HG02970 (cell line): ENCODE data around the gene KIF4B.
A peak's percentile ranks its signal among the peaks of the same experiment; 100 is the strongest.
"Not testable (repeated sequence)": the region's sequence is repeated elsewhere in the genome, so short reads cannot be mapped to it uniquely, and the experiment has no call there.

Experiments used
- ATAC-seq: cut with Tn5 transposase; IDR thresholded peaks from one replicate; pipeline ENCODE4 v1.9.1; 2021; ENCODE audit warnings: mild to moderate bottlenecking, moderate library complexity, moderate number of reproducible peaks; ENCODE audit not compliant: unreplicated experiment, low FRiP score

The KIF4B gene

DNA sequence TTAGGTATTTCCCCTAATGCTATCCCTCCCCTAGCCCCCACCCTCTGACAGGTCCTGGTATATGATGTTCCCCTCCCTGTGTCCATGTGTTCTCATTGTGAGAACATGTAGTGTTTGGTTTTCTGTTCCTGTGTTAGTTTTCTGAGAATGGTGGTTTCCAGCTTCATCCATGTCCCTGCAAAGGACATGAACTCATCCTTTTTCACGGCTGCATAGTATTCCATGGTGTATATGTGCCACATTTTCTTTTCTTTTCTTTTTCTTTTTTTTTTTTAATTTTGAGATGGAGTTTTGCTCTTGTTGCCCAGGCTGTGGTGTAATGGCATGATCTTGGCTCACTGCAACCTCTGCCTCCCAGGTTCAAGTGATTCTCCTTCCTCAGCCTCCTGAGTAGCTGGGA lies 7.3 kb upstream of the KIF4B start:
- not testable (repeated sequence) for ATAC-seq

DNA sequence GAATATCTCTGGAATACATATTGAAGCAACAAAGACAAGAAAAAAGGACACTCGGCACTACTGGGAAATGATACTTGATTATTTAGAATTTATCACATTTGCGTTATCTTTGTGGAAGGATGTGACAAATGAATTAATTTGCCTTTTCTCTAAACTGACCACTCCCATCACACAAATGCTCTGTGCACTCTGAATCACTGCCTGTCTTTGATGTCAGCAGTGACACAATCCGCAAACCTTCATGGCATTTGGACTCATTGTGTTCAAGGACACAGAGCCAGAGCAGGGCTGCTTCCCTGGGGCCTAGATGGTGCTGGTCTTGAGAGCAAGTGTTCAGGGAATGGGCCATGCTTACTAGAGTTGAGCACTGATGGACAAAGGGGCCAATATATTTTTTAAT lies 4.9 kb upstream of the KIF4B start:
- ATAC-seq: no peak

- ATAC-seq: no peak
Measured at GRCh38 chr5:155010881-155011280, 2.7 kb upstream of the KIF4B start.

DNA sequence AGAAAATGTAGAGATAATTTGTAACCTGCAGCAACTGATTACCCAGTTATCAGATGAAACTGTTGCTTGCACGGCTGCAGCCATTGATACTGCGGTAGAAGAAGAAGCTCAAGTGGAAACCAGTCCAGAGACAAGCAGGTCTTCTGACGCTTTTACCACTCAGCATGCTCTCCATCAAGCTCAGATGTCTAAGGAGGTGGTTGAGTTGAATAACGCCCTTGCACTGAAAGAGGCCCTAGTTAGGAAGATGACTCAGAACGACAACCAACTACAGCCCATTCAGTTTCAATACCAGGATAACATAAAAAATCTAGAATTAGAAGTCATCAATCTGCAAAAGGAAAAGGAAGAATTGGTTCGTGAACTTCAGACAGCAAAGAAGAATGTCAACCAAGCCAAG lies 1.7 kb downstream of the KIF4B start:
- no peak for ATAC-seq

GRCh38 chr5:155017610-155018009 lies 4.1 kb downstream of the KIF4B start:
- peak; percentile 77 for ATAC-seq

GRCh38 chr5:155019601-155020226 lies 6.2 kb downstream of the KIF4B start:
- ATAC-seq: no peak

DNA sequence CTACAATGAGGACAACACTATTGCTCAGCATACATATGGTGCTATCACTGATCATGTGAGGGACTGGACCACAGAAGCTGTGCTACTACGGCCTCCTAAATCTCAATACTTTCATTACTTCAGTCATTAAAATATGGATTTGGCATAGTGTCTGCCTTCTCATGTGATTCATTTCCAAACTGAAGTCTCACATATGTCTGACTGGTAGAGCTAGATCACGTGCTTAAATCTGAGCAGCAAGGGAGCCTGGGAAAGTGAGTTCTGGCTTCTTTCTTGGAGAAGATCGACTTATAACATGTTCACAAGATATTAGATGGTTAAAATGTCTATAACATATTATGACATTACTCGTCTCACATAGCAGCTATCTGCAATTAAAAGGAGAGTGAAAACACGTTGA lies 8.3 kb downstream of the KIF4B start:
- no peak for ATAC-seq

GRCh38 chr5:155023320-155023719 lies 9.8 kb downstream of the KIF4B start:
- ATAC-seq: no peak

GRCh38 chr5:155024015-155024414 lies 10.5 kb downstream of the KIF4B start:
- no peak for ATAC-seq

DNA sequence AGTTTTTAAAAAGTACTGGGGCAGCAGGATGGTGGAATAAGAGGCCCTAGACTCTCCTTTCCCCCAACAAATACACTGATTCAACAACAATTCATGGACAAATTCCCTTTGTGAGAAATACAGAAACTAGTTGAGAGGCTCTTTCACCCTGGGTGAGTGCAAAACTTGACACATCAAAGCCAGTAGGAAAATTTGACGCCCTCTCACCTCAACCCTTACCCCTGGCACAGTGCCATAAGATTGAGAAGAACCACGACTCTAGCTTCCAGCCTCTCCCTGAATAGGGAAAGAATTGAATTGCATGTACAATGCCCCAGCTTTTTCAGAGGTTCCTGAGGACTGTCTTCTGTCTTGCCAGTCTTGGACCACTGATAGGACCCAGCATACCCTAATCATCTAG lies 12.3 kb downstream of the KIF4B start:
- no peak for ATAC-seq

- ATAC-seq: no peak
Measured at GRCh38 chr5:155027993-155028629, 14.6 kb downstream of the KIF4B start.

DNA sequence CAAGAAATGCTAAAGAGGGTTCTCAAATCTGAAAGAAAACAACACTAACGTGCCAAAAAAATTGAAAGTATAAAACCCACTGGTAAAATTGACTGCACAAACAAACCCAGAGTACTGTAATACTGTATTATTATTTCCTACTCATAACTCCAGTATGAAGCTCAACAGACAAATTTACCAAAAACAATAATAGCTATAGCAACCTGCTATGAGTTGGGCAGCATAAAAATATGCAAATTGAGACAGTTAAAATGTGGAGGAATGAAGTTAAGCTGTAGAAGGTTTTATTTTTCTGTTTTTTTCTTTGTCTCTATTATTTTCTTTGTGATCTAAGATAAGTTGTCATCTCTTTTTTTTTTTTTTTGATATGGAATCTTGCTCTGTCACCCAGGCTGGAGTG lies 15.7 kb downstream of the KIF4B start:
- ATAC-seq: no peak

GRCh38 chr5:155034145-155034744 lies 20.7 kb downstream of the KIF4B start:
- ATAC-seq: not testable (repeated sequence)

- ATAC-seq: not testable (repeated sequence)
Measured at GRCh38 chr5:155035087-155035486, 21.5 kb downstream of the KIF4B start.

- no peak for ATAC-seq
Measured at GRCh38 chr5:155040984-155041653, 27.6 kb downstream of the KIF4B start.

GRCh38 chr5:155044591-155044990 lies 31.0 kb downstream of the KIF4B start:
- no peak for ATAC-seq

DNA sequence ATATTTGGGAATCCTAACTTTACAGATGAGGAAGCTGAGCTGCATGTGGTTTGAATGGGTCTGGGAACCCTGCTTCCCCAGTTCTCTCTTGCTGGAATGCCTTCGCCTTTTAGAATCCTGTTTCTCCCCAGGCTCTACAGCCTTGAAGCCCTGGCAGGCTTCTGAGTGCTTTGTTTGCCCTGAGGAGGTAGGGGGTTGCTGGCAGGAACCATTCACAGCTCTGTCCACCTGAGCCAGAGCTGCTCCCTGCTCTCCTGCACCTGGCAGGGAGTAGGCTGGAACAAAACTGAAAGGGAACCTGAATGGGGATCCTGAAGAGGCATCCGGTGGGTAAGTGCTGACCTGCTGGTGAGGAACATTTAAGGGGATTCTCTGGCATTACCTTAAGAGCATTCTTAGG lies 33.0 kb downstream of the KIF4B start:
- no peak for ATAC-seq

DNA sequence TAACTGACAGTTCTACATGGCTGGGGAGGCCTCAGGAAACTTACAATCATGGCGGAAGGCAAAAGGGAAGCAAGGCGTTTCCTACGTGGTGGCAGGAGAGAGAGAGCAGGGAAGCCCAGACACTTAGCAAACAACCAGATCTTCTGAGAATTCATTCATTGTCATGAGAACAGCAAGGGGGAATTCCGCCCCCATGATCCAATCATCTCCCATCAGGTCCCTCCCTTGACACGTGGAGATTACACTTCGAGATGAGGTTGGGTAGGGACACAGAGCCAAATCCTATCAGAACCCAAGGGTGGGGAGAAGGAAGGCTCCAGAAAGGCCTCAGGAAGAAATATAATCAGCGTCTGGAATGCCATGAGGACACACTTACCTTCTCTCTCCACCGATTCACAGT lies 34.3 kb downstream of the KIF4B start:
- ATAC-seq: no peak

- no peak for ATAC-seq
Measured at GRCh38 chr5:155049569-155050383, 36.2 kb downstream of the KIF4B start.

GRCh38 chr5:155050384-155051019 lies 36.9 kb downstream of the KIF4B start:
- no peak for ATAC-seq
